Astrocyte (in vitro differentiated cells and primary cell): Measurements from ENCODE around the gene COA8. TPM values are rescaled to one million over a fixed set of nuclear protein-coding genes. Genes with fewer than 3 reads are reported as not detected.

Experiments used
- DNase-seq: peaks from one replicate; pipeline ENCODE4 v3.0.0-alpha.2; 2010; ENCODE audit warnings: low read depth
- FAIRE-seq: peaks from 2 replicates; lab custom pipeline; 2011; peaks lifted over from hg19 to GRCh38; lab: Jason Lieb, UNC
- H2AFZ ChIP-seq: 2 replicates; pipeline ENCODE4 v1.6.0; 2012; ENCODE audit warnings: low read depth, low read length, inconsistent platforms
- H3K27ac ChIP-seq: 2 replicates; pipeline ENCODE4 v1.5.1; 2011; ENCODE audit warnings: low read depth, low read length, inconsistent platforms
- H3K27me3 ChIP-seq: 2 replicates; pipeline ENCODE4 v1.6.0; 2011; ENCODE audit warnings: low read length, inconsistent platforms; ENCODE audit not compliant: insufficient read depth
- H3K36me3 ChIP-seq: 2 replicates; pipeline ENCODE4 v1.5.1; 2011; ENCODE audit warnings: low read length, inconsistent platforms; ENCODE audit not compliant: insufficient read depth
- H3K4me1 ChIP-seq: 2 replicates; pipeline ENCODE4 v1.5.1; 2011; ENCODE audit warnings: low read length, inconsistent platforms; ENCODE audit not compliant: insufficient read depth
- H3K4me2 ChIP-seq: 2 replicates; pipeline ENCODE4 v1.6.0; 2012; ENCODE audit warnings: low read length, inconsistent platforms
- H3K4me3 ChIP-seq: 2 replicates; pipeline ENCODE4 v1.5.1; 2011; ENCODE audit warnings: low read depth, mild to moderate bottlenecking, low read length, inconsistent platforms; ENCODE audit not compliant: insufficient read depth
- H3K79me2 ChIP-seq: 2 replicates; pipeline ENCODE4 v1.6.0; 2012; ENCODE audit warnings: mild to moderate bottlenecking, low read length, inconsistent platforms; ENCODE audit not compliant: insufficient read depth
- H3K9ac ChIP-seq: 2 replicates; pipeline ENCODE4 v1.6.0; 2012; ENCODE audit warnings: mild to moderate bottlenecking, low read length, inconsistent platforms
- H3K9me3 ChIP-seq: 2 replicates; pipeline ENCODE4 v1.5.1; 2012; ENCODE audit warnings: low read depth, mild to moderate bottlenecking, low read length, inconsistent platforms; ENCODE audit not compliant: insufficient read depth
- H4K20me1 ChIP-seq: 2 replicates; pipeline ENCODE4 v1.6.0; 2012; ENCODE audit warnings: low read length, inconsistent platforms; ENCODE audit not compliant: insufficient read depth
- H3K27ac Mint-ChIP-seq: one replicate; pipeline ENCODE4 v1.8.0; 2021; ENCODE audit warnings: mild to moderate bottlenecking, mixed read lengths; ENCODE audit not compliant: unreplicated experiment
- H3K27me3 Mint-ChIP-seq: one replicate; pipeline ENCODE4 v1.8.0; 2021; ENCODE audit warnings: low read depth, mixed read lengths; ENCODE audit not compliant: unreplicated experiment
- H3K36me3 Mint-ChIP-seq: one replicate; pipeline ENCODE4 v1.8.0; 2021; ENCODE audit warnings: low read depth, mixed read lengths; ENCODE audit not compliant: unreplicated experiment
- H3K4me1 Mint-ChIP-seq: one replicate; pipeline ENCODE4 v1.8.0; 2021; ENCODE audit warnings: low read depth, mixed read lengths; ENCODE audit not compliant: unreplicated experiment
- H3K4me3 Mint-ChIP-seq: one replicate; pipeline ENCODE4 v1.8.0; 2021; ENCODE audit warnings: mild to moderate bottlenecking, moderate library complexity, mixed read lengths; ENCODE audit not compliant: unreplicated experiment
- H3K9me3 Mint-ChIP-seq: one replicate; pipeline ENCODE4 v1.8.0; 2021; ENCODE audit warnings: mild to moderate bottlenecking, mixed read lengths; ENCODE audit not compliant: unreplicated experiment
- CTCF ChIP-seq: IDR thresholded peaks from 2 replicates; pipeline ENCODE4 v1.5.1; 2011; ENCODE audit warnings: low read depth, mild to moderate bottlenecking, inconsistent platforms, low read length, moderate library complexity; ENCODE audit not compliant: insufficient read depth
- EZH2 ChIP-seq: IDR thresholded peaks from 2 replicates; pipeline ENCODE4 v1.6.1; 2012; ENCODE audit warnings: mild to moderate bottlenecking, low read length, inconsistent platforms; ENCODE audit not compliant: insufficient read depth
- total RNA-seq: library from RNA; stranded (reverse); gene quantifications from 2 replicates; pipeline ENCODE4 v1.2.1, GENCODE V29; 2021

Gene COA8
- total RNA-seq, 1 donor from 2014 or later = 56.2 TPM

GRCh38 chr14:103535081-103535890 lies 27.5 kb upstream of the COA8 start:
- Mint-ChIP-seq H3K4me3 (no peak overlapping the region), H3K27ac (no peak overlapping the region), H3K4me1 (peaks cover 8% of the 10 kb centered on the region), H3K27me3 (no peaks in the 10 kb centered on the region), H3K36me3 (peaks cover 4% of the 10 kb centered on the region), H3K9me3 (no peaks in the 10 kb centered on the region)
- no peak for TF ChIP-seq CTCF
- no peak for TF ChIP-seq EZH2
- DNase-seq (no peak), FAIRE-seq (no peak)
- no peaks in the 10 kb centered on the region for H3K9me3 ChIP-seq
- H3K27me3 ChIP-seq = no peaks in the 10 kb centered on the region
- H3K4me1 ChIP-seq = peaks cover 6% of the 10 kb centered on the region
- H3K4me2 ChIP-seq = no peak overlapping the region
- H4K20me1 ChIP-seq = peaks cover 40% of the 10 kb centered on the region
- no peak overlapping the region for H3K27ac ChIP-seq
- H3K36me3 ChIP-seq = no peaks in the 10 kb centered on the region
- peaks cover 25% of the 10 kb centered on the region for H3K79me2 ChIP-seq
- H3K4me3 ChIP-seq = no peak overlapping the region
- H2AFZ ChIP-seq = no peak overlapping the region
- H3K9ac ChIP-seq = no peak overlapping the region

- Histone ChIP-seq H3K4me3 (no peak overlapping the region), H3K36me3 (no peaks in the 10 kb centered on the region), H3K4me1 (peaks cover 12% of the 10 kb centered on the region), H3K4me2 (no peak overlapping the region), H4K20me1 (peaks cover 32% of the 10 kb centered on the region), H3K9ac (no peak overlapping the region), H3K27me3 (no peaks in the 10 kb centered on the region), H3K9me3 (no peaks in the 10 kb centered on the region), H3K79me2 (peaks cover 17% of the 10 kb centered on the region), H2AFZ (no peak overlapping the region), H3K27ac (no peak overlapping the region)
- DNase-seq (no peak), FAIRE-seq (no peak)
- H3K9me3 Mint-ChIP-seq = no peaks in the 10 kb centered on the region
- H3K4me1 Mint-ChIP-seq = peaks cover 10% of the 10 kb centered on the region
- peaks cover 2% of the 10 kb centered on the region for H3K36me3 Mint-ChIP-seq
- no peaks in the 10 kb centered on the region for H3K27me3 Mint-ChIP-seq
- TF ChIP-seq EZH2 = no peak
- no peak for TF ChIP-seq CTCF
- H3K27ac Mint-ChIP-seq = no peak overlapping the region
- H3K4me3 Mint-ChIP-seq = no peak overlapping the region
Observed at GRCh38 chr14:103535891-103536565, 26.7 kb upstream of the COA8 start.
